Frontal cortex (tissue), 4 donors: ENCODE results near the gene LCA5. TPM values are rescaled to one million over a fixed set of nuclear protein-coding genes. Genes with fewer than 3 reads are reported as not detected.
"Not testable (repeated sequence)": the region's sequence is repeated elsewhere in the genome, so short reads cannot be mapped to it uniquely, and the experiment has no call there.

Experiments used
- DNase-seq, 2 donors: peaks; one replicate each; pipeline ENCODE4 v3.0.0; 2012; ENCODE audit warnings: low spot score in 2 of 2
- FAIRE-seq: peaks from 2 replicates; lab custom pipeline; 2012; peaks lifted over from hg19 to GRCh38; lab: Jason Lieb, UNC
- total RNA-seq: library from RNA; depleted of rRNA; stranded (reverse); fragments of >200 nt; gene quantifications from one replicate; pipeline ENCODE4 v1.2.3, GENCODE V29; 2014
- donor health status: control.
- donor health status: control.
- donor health status: control.

Gene LCA5
- 14.3 TPM for total RNA-seq

GRCh38 chr6:79536954-79537747, at the start of gene LCA5:
TSS of gene LCA5 (minus strand) at chr6:79537430. CDS start at chr6:79518894, 18,536 bp downstream.
- peak; percentile 61 to 80 for DNase-seq
- FAIRE-seq, result peak; percentile 76

- DNase-seq (no peak), FAIRE-seq (no peak)
Measured at GRCh38 chr6:79586548-79586947, 49.3 kb upstream of the LCA5 start.

- FAIRE-seq (no peak), DNase-seq (no peak)
Measured at GRCh38 chr6:79584332-79584731, 47.1 kb upstream of the LCA5 start.

- DNase-seq, FAIRE-seq: not testable (repeated sequence)
Measured at GRCh38 chr6:79577926-79578325, 40.7 kb upstream of the LCA5 start.

- DNase-seq (no peak), FAIRE-seq (no peak)
Measured at GRCh38 chr6:79574630-79575225, 37.5 kb upstream of the LCA5 start.

GRCh38 chr6:79574174-79574573, 36.9 kb upstream of the LCA5 start:
- FAIRE-seq (no peak), DNase-seq (no peak)

- DNase-seq (peak in 1 of 2 donors; percentile 10), FAIRE-seq (no peak)
Measured at GRCh38 chr6:79571030-79571367, 33.8 kb upstream of the LCA5 start.

GRCh38 chr6:79570129-79571029, 33.1 kb upstream of the LCA5 start:
- DNase-seq (peak in 1 of 2 donors; percentile 19), FAIRE-seq (peak; percentile 72)

- DNase-seq (no peak), FAIRE-seq (no peak)
Measured at GRCh38 chr6:79568996-79569395, 31.8 kb upstream of the LCA5 start.

GRCh38 chr6:79564636-79565035, 27.4 kb upstream of the LCA5 start:
- FAIRE-seq (no peak), DNase-seq (no peak)

- no peak for FAIRE-seq
- no peak for DNase-seq
Measured at GRCh38 chr6:79559706-79560105, 22.5 kb upstream of the LCA5 start.

GRCh38 chr6:79557673-79558467, 20.6 kb upstream of the LCA5 start:
- DNase-seq (no peak), FAIRE-seq (no peak)

GRCh38 chr6:79554305-79554704, 17.1 kb upstream of the LCA5 start:
- no peak for DNase-seq
- FAIRE-seq, result no peak

- FAIRE-seq, result no peak
Measured at GRCh38 chr6:79551401-79551800, 14.2 kb upstream of the LCA5 start.

GRCh38 chr6:79548304-79548703, 11.1 kb upstream of the LCA5 start:
- DNase-seq (no peak), FAIRE-seq (peak; percentile 75)

More at GRCh38 chr6:79551401-79551800, 14.2 kb upstream of the LCA5 start:
- no peak for DNase-seq

GRCh38 chr6:79546186-79546585, 9.0 kb upstream of the LCA5 start:
- FAIRE-seq, result no peak
- no peak for DNase-seq

GRCh38 chr6:79544939-79545450, 7.8 kb upstream of the LCA5 start:
- DNase-seq (peak; percentile 19 to 63), FAIRE-seq (peak; percentile 88)

GRCh38 chr6:79544299-79544927, 7.2 kb upstream of the LCA5 start:
- FAIRE-seq, result peak; percentile 31
- DNase-seq, result no peak

GRCh38 chr6:79543886-79544285, 6.7 kb upstream of the LCA5 start:
- no peak for FAIRE-seq
- DNase-seq, result no peak
